Daoy (cell line): ENCODE measurements around the gene TRIM8. TPM values are rescaled to one million over a fixed set of nuclear protein-coding genes. Genes with fewer than 3 reads are reported as not detected.

Source experiments
- DNase-seq: peaks from one replicate; pipeline ENCODE4 v3.0.0-alpha.2; 2015; ENCODE audit warnings: low read depth
- total RNA-seq: library from RNA; depleted of rRNA; stranded (reverse); fragments of >200 nt; shearing (Covaris generic); gene quantifications from 2 replicates; pipeline ENCODE4 v1.2.3, GENCODE V29; 2014; rRNA removed

Gene TRIM8, protein sequence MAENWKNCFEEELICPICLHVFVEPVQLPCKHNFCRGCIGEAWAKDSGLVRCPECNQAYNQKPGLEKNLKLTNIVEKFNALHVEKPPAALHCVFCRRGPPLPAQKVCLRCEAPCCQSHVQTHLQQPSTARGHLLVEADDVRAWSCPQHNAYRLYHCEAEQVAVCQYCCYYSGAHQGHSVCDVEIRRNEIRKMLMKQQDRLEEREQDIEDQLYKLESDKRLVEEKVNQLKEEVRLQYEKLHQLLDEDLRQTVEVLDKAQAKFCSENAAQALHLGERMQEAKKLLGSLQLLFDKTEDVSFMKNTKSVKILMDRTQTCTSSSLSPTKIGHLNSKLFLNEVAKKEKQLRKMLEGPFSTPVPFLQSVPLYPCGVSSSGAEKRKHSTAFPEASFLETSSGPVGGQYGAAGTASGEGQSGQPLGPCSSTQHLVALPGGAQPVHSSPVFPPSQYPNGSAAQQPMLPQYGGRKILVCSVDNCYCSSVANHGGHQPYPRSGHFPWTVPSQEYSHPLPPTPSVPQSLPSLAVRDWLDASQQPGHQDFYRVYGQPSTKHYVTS
- 39.8 and 54.1 TPM in 2 replicates for total RNA-seq

- peak; percentile 60 for DNase-seq
Observed at GRCh38 chr10:102644066-102644645, at the start of gene TRIM8. Gene TRIM8 (plus strand): TSS chr10:102644479. CDS start chr10:102644618, 139 bp downstream.

GRCh38 chr10:102595293-102595692 is 49.0 kb upstream of the TRIM8 start:
- DNase-seq, result no peak

DNA sequence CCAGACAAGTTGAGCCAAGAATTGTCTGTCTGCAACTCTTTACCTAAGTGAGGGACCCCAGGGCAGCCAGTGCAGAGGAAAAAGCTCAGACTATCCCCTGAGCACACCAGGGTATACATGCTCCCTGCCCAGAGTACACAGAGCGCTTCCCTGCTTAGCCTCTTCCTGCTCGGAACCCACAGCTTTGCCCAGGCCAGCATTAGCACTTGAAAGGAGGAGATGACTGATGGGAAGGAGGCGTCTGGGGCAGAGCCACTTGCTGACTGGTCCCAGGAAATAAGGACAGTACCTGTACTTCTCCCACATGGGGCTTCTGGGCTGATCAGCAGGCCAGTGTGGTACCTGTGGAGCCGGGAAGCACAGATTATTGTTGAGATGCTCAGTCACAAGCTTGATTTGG is 48.4 kb upstream of the TRIM8 start:
- DNase-seq, result no peak

DNA sequence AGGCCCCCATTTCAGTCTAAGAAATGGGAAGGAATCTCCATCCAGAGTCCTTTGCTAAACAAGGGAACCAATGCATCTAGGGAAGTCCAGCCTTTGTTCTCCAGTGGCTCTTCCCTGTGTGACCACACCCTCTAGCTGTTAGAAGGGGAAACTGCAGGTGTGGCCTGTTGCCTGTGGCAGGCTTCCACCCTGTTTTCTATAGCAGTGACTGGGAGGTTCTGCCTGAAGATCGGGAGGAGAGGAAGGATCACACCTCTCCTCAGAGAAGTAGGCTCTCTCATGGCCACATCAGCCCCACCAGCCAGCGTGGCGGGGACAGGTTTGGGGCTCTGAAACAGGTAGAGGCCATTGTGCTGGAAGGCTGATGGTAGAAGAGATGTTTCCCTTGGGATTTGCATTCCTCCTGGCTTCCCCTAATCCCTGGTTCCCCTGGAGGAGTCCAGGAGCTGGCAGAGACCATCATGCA is 47.7 kb upstream of the TRIM8 start:
- DNase-seq, result peak; percentile 57

DNA sequence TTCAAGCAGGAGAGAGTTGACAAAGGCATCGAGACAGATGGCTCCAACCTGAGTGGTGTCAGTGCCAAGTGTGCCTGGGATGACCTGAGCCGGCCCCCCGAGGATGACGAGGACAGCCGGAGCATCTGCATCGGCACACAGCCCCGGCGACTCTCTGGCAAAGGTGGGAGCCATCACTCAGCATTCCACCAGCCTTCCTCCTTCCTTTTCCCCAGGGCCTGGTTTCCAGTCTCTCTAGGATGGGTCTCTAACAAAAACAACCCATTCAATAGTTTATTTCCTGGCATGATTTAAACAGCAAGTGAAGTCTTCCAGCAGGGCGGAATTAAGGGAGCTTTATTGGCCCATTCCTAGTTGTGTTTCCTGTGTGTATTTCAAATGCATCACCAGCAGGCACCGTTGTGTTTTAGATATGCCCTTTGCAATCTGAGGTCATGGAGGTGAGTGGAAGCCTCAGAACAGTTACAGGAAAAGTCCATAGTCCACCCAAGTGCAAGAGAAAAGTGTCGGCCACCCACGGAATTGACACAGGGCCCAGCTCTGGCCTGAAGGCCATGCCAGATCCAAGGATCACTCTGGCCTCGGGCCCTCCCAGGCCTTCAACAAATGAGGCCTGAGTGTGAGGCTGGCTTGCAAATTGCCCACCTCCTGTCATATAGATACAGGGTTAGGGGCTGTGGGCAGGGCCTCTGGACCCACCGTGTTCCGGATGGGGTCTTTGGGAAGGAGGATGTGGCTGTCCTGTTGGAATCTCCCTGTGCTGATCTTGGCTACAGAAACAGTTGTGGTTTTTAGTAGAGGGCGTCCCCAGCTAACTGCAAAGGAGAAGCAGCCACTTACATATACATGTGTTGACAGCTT is 46.9 kb upstream of the TRIM8 start:
- DNase-seq, result no peak

GRCh38 chr10:102598243-102598642 is 46.0 kb upstream of the TRIM8 start:
- no peak for DNase-seq

- peak; percentile 29 for DNase-seq
Observed at GRCh38 chr10:102599565-102600327, 44.5 kb upstream of the TRIM8 start.

DNA sequence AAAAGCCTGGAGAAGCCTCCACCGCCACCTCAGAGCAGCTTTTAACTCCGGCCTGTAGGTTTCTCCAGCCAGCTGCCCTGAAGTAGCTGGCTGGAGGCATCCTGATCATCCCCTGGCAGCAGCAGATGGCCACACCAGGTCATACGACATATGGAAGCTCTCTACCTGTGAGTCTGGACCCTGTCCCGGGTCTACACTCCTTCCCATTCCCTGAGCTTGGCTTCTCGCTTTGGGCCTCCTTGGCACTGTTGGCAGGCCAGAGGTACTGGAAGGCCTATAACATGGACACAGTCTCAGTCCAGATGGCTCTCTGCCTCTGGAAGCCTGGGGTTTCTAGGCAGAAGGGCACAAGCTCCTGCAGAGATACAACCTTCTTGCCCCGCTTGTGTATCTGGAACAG is 43.5 kb upstream of the TRIM8 start:
- DNase-seq, result no peak

GRCh38 chr10:102601639-102602038 is 42.6 kb upstream of the TRIM8 start:
- no peak for DNase-seq

DNA sequence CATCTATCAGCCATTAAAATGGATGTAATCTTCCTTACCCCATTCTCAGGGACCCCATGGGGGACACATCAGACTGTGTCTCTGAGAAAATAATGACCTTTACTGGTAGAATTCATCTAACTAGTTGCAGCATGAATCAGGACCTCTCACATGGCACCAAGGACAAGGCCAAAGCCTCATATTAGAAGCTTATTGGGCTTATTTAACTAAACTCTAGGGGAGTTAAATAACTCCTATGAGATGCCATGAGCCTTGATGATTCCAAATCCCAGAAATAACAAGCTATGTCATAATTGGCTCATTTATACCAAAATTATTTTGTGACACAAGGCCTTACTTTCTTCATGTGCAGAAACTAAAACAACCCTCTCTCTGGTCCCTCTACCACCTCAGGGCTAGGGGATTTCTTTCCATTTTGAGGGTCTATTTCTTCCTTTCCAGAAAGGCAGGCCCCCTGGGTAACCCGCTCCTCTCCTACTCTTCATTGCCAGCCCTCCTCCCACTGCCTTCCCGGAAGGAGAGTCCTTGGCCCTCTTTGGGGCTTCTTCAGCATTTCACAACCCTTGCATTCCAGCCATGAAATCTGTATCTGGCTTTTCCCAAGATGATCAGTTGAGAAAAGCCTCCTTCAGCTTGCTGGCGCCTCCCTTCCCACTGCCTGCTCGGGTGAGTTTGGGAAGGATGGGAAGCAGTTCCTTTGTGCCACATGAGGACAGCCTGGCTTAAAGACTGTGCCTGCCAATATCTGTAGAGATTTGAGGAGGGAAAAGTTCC is 41.8 kb upstream of the TRIM8 start:
- no peak for DNase-seq

DNA sequence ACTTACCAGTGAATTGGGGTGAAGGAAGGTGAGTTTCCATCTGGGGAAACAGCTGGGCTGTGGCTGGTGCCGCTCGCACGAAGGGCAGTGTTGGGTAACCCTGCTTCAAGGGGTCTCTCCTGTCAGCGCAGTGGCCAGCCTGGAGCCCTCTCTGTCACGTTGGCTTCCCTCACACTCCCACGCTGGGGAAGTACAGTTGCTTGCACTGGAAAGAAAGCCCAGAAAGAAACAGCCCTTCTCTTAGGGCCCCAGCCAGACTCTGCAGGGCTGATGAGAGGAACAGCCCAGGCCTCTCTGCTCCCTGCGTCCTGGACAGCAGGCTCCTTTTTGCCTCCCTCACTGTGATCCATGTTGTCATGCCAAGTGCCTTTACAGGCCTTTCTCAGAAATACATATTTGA is 40.3 kb upstream of the TRIM8 start:
- DNase-seq, result no peak

GRCh38 chr10:102604439-102604841 is 39.8 kb upstream of the TRIM8 start:
- peak; percentile 86 for DNase-seq

- peak; percentile 56 for DNase-seq
Observed at GRCh38 chr10:102605712-102606111, 38.6 kb upstream of the TRIM8 start.

GRCh38 chr10:102608487-102608886 is 35.8 kb upstream of the TRIM8 start:
- DNase-seq, result no peak

DNA sequence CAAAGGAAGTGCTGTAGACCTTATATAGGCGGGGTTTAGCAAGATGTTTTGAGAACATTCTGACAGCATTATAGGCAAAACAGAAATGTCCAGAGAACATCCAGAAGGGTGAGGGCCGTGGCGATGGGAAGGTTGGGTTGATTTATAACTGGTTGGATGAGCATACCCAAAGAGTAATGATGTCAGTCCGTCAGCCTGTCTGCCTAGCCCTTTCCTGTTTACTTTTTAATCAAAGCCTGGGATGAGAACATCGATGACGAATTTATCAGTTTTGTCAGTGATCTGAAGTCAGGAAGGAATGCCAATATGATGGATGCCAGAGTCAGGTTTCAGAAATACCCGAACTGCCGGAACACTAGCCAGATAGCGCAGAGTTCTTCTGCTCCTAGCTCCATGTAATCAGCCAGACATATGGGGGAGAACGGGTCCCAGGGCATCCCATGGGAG is 33.8 kb upstream of the TRIM8 start:
- no peak for DNase-seq

DNA sequence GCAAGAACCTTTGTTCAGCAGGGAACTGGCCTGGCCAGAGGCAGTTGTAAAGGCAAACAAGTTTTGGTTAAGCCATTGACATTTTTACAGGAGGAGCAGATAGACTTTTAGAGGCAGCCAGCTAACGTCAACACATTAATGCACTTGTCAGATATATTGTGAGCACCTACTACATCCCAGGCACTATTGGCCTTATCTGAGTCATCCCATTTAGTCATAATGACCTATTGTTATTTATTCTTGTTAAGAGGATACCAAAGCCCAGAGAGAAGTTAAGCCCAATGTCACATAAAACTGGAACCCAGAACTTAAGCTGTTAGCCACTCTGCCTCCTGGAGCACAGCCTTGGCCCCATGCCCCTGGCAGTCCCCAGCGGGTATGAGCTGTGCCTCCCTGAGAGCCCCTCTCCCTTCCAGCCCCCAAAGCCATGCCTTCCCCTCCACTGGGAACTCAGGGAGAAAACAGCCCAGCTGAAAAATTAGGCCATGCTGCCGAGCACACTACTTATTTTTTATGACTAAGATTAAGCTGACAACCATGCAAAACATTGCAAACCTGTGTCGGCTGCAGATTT is 32.7 kb upstream of the TRIM8 start:
- no peak for DNase-seq

GRCh38 chr10:102612964-102613275 is 31.4 kb upstream of the TRIM8 start:
- no peak for DNase-seq

- DNase-seq, result no peak
Observed at GRCh38 chr10:102613286-102613685, 31.0 kb upstream of the TRIM8 start.

GRCh38 chr10:102613785-102614184 is 30.5 kb upstream of the TRIM8 start:
- DNase-seq, result no peak

DNA sequence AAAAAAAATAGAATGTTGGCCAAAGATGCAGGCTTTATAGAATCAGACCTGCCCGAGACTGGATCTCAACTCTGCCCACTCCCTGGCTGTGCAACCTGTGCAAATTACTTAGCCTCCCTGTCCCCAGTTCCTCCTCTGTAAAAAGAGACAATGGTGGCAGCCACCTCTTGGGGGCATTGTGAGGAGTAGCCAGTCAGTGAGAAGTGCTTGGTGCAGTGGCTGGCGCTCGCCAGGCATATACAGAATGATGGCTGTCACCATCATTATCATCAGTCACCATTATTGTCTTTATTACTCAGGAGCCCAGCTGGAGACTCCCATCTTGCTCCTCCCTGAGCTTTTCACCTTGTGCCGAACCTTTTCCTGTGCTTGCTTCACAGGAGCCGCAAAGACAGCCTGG is 29.4 kb upstream of the TRIM8 start:
- DNase-seq, result no peak
